Endothelial cell of umbilical vein (primary cell): ENCODE measurements around the gene SLC39A11.

ENCODE experiments used
- JUN ChIP-seq: IDR thresholded peaks from 2 replicates; pipeline ENCODE4 v1.6.1; 2011; ENCODE audit warnings: borderline replicate concordance, low read depth; ENCODE audit not compliant: insufficient read length, insufficient read depth
- POLR2A ChIP-seq: IDR thresholded peaks from 2 replicates; pipeline ENCODE4 v1.6.1; 2012; ENCODE audit warnings: low read depth, mild to moderate bottlenecking, control low read depth, low read length
- POLR2AphosphoS5 ChIP-seq: IDR thresholded peaks from 2 replicates; pipeline ENCODE4 v1.6.1; 2012; ENCODE audit warnings: low read depth, mild to moderate bottlenecking, control low read depth, low read length, moderate library complexity; ENCODE audit not compliant: insufficient read depth
- TF ChIP-seq, protein P1 (sequence below), 2 donors: IDR thresholded peaks; 1 replicate in 1 of 2; 2 replicates in 1 of 2; pipeline ENCODE4 v1.5.1; 2011; ENCODE audit warnings: low read length in 2 of 2, mild to moderate bottlenecking in 2 of 2, moderate library complexity in 2 of 2, control low read depth in 1 of 2, inconsistent platforms in 1 of 2, low read depth in 1 of 2; ENCODE audit not compliant: insufficient read depth in 1 of 2; ENCODE audit errors: extremely low read depth in 1 of 2

DNA sequence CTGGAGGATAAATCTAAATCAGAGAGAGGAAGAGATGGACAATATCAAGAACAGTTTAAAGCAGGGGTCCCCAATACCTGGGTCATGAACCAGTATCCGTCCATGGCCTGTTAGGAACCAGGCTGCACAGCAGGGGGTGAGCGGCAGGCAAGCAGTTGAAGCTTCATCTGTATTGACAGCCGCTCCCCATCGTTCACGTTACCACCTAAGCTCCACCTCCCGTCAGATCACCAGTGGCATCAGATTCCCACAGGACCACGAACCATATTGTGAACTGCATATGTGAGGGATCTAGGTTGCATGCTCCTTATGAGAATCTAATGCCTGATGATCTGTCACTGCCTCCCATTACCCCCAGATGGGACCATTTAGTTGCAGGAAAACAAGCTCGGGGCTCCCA, 226.5 kb downstream of the SLC39A11 start:
- TF ChIP-seq, protein P1, sequence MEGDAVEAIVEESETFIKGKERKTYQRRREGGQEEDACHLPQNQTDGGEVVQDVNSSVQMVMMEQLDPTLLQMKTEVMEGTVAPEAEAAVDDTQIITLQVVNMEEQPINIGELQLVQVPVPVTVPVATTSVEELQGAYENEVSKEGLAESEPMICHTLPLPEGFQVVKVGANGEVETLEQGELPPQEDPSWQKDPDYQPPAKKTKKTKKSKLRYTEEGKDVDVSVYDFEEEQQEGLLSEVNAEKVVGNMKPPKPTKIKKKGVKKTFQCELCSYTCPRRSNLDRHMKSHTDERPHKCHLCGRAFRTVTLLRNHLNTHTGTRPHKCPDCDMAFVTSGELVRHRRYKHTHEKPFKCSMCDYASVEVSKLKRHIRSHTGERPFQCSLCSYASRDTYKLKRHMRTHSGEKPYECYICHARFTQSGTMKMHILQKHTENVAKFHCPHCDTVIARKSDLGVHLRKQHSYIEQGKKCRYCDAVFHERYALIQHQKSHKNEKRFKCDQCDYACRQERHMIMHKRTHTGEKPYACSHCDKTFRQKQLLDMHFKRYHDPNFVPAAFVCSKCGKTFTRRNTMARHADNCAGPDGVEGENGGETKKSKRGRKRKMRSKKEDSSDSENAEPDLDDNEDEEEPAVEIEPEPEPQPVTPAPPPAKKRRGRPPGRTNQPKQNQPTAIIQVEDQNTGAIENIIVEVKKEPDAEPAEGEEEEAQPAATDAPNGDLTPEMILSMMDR (IDR thresholded peaks at IDR 0.05; ENCODE audit: extremely low read depth in 1 of 2, insufficient read depth in 1 of 2, low read depth in 1 of 2, low read length in 2 of 2), result no peak
- TF ChIP-seq POLR2AphosphoS5, result no peak
- no peak for TF ChIP-seq JUN
- no peak for TF ChIP-seq POLR2A
